ENCODE results near the gene OPN1SW.

The OPN1SW gene, protein sequence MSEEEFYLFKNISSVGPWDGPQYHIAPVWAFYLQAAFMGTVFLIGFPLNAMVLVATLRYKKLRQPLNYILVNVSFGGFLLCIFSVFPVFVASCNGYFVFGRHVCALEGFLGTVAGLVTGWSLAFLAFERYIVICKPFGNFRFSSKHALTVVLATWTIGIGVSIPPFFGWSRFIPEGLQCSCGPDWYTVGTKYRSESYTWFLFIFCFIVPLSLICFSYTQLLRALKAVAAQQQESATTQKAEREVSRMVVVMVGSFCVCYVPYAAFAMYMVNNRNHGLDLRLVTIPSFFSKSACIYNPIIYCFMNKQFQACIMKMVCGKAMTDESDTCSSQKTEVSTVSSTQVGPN

DNA sequence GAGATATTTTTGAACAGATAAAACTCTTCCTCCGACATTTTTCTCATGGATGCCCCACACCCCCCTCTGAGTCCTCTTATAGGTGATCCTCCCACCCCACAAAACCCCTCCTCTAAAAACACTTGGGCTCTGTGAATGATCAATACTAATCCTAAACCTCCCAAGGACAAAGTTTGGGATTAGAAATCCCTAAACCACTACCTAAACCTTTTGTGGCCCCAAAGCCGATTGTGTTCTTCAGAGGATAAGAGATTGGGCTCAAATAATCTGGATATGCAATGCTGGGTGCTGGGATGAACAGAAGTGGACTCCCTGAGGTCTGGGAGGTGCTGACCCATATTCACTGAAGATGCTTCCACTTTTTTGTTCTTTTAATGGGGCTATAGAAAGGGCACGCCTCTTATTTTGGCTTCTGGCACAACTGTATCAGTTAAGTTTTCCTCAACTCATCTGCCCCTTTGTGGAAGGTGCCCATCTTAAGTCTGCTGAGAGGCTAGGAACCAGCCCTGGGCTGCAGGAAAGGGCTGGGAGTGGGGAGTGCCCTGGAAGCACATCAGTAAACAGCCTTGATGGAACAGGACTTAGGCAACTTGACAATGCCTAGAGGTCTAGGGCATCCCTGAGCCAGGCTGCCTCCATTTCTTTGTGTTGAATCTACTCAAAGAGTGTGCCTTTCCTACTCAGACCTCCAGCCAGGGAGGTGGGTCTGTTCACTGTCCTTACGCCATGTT lies at the start of gene OPN1SW:
TSS of gene OPN1SW (minus strand) at position 51 of the 731 bp plus-strand sequence. CDS start at position 38, 13 bp downstream.
- Histone ChIP-seq H3K9me3 (ENCODE audit: control insufficient read depth in 2 of 2, low read length in 2 of 2) (peaks cover 0 to 4% of the 10 kb centered on the region in 2 donors), H3K36me3 (ENCODE audit: control insufficient read depth in 2 of 2, insufficient read depth in 2 of 2, low read length in 2 of 2) (peaks cover 8 to 27% of the 10 kb centered on the region in 2 donors), H3K4me3 (ENCODE audit: low read length in 2 of 2) (no peak within 1 kb of the TSS), H3K9ac (ENCODE audit: low read length in 2 of 2) (no peak within 1 kb of the TSS), H3K27ac (ENCODE audit: low read length) (no peak within 1 kb of the TSS), H3K27me3 (ENCODE audit: control insufficient read depth in 1 of 2, insufficient read depth in 2 of 2, low read length in 2 of 2) (no peaks in the 10 kb centered on the region), H3K4me1 (ENCODE audit: control insufficient read depth, insufficient read depth, low read length) (peaks cover 10% of the 10 kb centered on the region)

DNA sequence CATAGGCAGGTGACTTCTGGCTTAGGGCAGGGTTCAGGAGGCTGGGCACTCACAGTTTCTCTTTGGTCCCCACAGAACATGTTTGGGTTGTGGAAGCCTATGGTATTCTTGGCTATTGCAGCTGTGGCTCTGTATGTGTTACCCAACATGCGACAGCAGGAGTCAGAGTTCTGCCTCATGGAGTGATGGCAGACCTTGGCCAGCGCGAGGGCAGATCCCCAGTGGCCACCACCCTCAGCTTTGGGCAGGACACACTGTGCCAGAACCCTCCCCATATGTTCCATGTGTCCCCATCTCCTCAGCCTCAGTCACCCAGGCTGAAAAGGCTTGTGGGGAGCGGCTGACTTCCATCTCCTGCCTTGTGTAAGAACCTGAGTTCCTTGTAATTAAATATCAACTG lies 46.1 kb upstream of the OPN1SW start:
- H3K9me3 ChIP-seq (ENCODE audit: control insufficient read depth in 2 of 2, low read length in 2 of 2): no peaks in the 10 kb centered on the region
- H3K4me3 ChIP-seq (ENCODE audit: low read length in 2 of 2): no peak overlapping the region

DNA sequence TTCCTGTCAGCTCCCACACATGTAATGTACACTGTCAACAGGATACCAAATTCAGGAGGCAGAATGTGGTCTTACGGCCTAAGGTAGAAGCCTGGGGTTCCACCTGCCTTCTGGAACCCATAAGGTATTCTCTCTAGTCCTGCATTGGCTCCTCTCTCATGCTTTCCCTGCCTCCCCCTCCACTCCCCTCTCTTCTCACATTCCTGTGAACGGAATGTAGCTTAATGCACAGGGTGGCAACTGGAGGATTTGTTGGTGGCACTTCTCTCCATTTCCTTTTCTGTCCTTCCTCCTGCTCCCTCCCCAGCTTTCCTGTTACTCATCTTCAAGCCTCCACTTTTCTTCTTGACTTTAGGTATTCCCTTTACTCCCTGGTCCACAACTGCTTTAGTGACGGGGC lies 43.1 kb upstream of the OPN1SW start:
- H3K27me3 ChIP-seq (ENCODE audit: control insufficient read depth in 1 of 2, insufficient read depth in 2 of 2, low read length in 2 of 2): no peaks in the 10 kb centered on the region
- H3K27ac ChIP-seq (ENCODE audit: low read length): peak overlapping the region; percentile 24
- H3K4me1 ChIP-seq (ENCODE audit: control insufficient read depth, insufficient read depth, low read length): peaks cover 14% of the 10 kb centered on the region
- no peaks in the 10 kb centered on the region for H3K36me3 ChIP-seq (ENCODE audit: control insufficient read depth in 2 of 2, insufficient read depth in 2 of 2, low read length in 2 of 2)
- no peak overlapping the region for H3K9ac ChIP-seq (ENCODE audit: low read length in 2 of 2)
- no peaks in the 10 kb centered on the region for H3K9me3 ChIP-seq (ENCODE audit: control insufficient read depth in 2 of 2, low read length in 2 of 2)
- no peak overlapping the region for H3K4me3 ChIP-seq (ENCODE audit: low read length in 2 of 2)

More for the DNA sequence above, 46.1 kb upstream of the OPN1SW start:
- Histone ChIP-seq H3K36me3 (ENCODE audit: control insufficient read depth in 2 of 2, insufficient read depth in 2 of 2, low read length in 2 of 2) (no peaks in the 10 kb centered on the region), H3K9ac (ENCODE audit: low read length in 2 of 2) (no peak overlapping the region), H3K27me3 (ENCODE audit: control insufficient read depth in 1 of 2, insufficient read depth in 2 of 2, low read length in 2 of 2) (no peaks in the 10 kb centered on the region), H3K4me1 (ENCODE audit: control insufficient read depth, insufficient read depth, low read length) (peaks cover 14% of the 10 kb centered on the region), H3K27ac (ENCODE audit: low read length) (no peak overlapping the region)

DNA sequence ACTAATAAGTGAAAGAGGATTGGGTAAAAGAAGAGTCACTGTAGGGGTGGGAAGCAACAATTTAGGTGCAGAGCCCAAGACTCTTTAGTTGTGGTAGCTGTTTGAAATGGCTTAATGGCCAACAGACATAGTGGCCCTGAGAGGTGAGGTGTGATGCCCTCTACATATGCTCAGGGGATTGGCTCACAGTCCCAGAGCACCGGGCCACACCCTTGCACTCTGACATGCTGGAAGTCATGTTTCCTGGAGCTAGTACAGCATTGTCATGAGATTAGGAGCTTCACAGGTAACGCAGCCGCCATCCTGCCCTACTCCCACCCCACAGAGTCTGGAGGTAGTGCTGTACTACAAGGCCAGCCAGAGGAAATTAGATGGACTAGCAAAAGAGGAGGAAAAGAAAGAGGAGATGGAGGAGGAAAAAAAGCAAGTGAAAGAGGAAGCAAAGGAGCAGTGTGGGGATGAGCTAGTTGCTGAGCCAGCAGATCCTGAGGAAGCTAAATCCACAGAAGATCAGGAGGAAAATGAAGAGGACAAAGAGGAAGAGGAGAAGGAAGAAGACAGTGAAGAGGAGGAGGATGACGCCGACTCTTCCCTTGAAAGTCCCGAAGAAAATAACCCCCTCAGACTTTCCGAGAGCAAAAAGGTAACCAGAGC lies 39.8 kb upstream of the OPN1SW start:
- Histone ChIP-seq H3K9ac (ENCODE audit: low read length in 2 of 2) (no peak overlapping the region), H3K4me3 (ENCODE audit: low read length in 2 of 2) (no peak overlapping the region), H3K36me3 (ENCODE audit: control insufficient read depth in 2 of 2, insufficient read depth in 2 of 2, low read length in 2 of 2) (peaks cover 12 to 17% of the 10 kb centered on the region in 2 donors), H3K27ac (ENCODE audit: low read length) (no peak overlapping the region), H3K27me3 (ENCODE audit: control insufficient read depth in 1 of 2, insufficient read depth in 2 of 2, low read length in 2 of 2) (no peaks in the 10 kb centered on the region), H3K4me1 (ENCODE audit: control insufficient read depth, insufficient read depth, low read length) (peaks cover 14% of the 10 kb centered on the region), H3K9me3 (ENCODE audit: control insufficient read depth in 2 of 2, low read length in 2 of 2) (no peaks in the 10 kb centered on the region)

DNA sequence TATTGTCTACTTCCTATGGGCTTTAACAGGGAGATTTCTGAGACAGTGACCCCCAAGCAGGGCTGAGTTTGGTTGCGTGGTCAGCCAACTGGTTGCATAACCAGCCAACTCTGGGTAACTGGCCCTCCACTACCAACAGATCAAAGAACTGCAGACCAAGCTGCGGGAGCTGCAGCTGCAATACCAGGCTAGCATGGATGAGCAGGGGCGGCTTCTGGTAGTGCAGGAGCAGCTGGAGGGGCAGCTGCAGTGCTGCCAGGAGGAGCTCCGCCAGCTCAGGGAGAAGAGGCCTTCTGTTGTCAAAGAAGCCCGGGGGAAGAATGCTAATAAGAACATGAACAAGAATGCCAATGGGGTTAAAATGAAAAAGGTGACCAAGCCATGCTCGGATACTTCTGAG lies 38.9 kb upstream of the OPN1SW start:
- H3K4me1 ChIP-seq (ENCODE audit: control insufficient read depth, insufficient read depth, low read length): peaks cover 14% of the 10 kb centered on the region
- peaks cover 13 to 24% of the 10 kb centered on the region in 2 donors for H3K36me3 ChIP-seq (ENCODE audit: control insufficient read depth in 2 of 2, insufficient read depth in 2 of 2, low read length in 2 of 2)
- no peak overlapping the region for H3K27ac ChIP-seq (ENCODE audit: low read length)
- no peak overlapping the region for H3K4me3 ChIP-seq (ENCODE audit: low read length in 2 of 2)
- H3K9me3 ChIP-seq (ENCODE audit: control insufficient read depth in 2 of 2, low read length in 2 of 2): no peaks in the 10 kb centered on the region
- H3K9ac ChIP-seq (ENCODE audit: low read length in 2 of 2): no peak overlapping the region
- H3K27me3 ChIP-seq (ENCODE audit: control insufficient read depth in 1 of 2, insufficient read depth in 2 of 2, low read length in 2 of 2): no peaks in the 10 kb centered on the region

DNA sequence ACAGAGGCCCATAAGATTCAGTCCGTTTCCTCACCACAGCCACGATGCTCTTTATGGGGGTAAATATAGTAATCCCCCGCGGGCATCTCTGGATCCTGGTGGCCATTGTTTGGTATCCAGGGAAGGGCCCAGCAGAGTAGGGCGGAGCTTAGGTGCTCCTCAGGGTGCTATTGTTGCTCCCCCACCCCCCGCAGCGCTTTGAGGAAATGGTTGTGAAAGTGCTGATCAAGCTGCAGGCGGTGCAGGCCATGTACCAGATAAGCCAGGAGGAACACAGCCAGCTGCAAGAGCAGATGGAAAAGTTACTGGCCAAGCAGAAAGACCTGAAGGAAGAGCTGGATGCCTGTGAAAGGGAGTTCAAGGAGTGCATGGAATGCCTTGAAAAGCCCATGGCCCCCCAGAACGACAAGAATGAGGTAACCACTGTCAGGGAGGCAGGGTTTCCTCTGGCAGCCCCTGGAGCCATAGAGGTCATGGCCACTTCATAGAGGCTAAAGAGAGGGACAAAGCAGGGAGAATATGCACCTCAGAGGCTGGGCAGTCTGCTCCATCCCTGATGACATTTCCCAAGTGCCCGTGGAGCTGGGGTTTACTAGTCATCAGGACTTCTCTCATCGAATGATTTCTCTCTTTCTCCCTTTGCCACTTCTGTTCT lies 37.0 kb upstream of the OPN1SW start:
- H3K27ac ChIP-seq (ENCODE audit: low read length): no peak overlapping the region
- H3K36me3 ChIP-seq (ENCODE audit: control insufficient read depth in 2 of 2, insufficient read depth in 2 of 2, low read length in 2 of 2): peaks cover 26 to 30% of the 10 kb centered on the region in 2 donors
- H3K27me3 ChIP-seq (ENCODE audit: control insufficient read depth in 1 of 2, insufficient read depth in 2 of 2, low read length in 2 of 2): no peaks in the 10 kb centered on the region
- H3K4me1 ChIP-seq (ENCODE audit: control insufficient read depth, insufficient read depth, low read length): peaks cover 3% of the 10 kb centered on the region
- no peak overlapping the region for H3K9ac ChIP-seq (ENCODE audit: low read length in 2 of 2)
- no peaks in the 10 kb centered on the region for H3K9me3 ChIP-seq (ENCODE audit: control insufficient read depth in 2 of 2, low read length in 2 of 2)
- no peak overlapping the region for H3K4me3 ChIP-seq (ENCODE audit: low read length in 2 of 2)

DNA sequence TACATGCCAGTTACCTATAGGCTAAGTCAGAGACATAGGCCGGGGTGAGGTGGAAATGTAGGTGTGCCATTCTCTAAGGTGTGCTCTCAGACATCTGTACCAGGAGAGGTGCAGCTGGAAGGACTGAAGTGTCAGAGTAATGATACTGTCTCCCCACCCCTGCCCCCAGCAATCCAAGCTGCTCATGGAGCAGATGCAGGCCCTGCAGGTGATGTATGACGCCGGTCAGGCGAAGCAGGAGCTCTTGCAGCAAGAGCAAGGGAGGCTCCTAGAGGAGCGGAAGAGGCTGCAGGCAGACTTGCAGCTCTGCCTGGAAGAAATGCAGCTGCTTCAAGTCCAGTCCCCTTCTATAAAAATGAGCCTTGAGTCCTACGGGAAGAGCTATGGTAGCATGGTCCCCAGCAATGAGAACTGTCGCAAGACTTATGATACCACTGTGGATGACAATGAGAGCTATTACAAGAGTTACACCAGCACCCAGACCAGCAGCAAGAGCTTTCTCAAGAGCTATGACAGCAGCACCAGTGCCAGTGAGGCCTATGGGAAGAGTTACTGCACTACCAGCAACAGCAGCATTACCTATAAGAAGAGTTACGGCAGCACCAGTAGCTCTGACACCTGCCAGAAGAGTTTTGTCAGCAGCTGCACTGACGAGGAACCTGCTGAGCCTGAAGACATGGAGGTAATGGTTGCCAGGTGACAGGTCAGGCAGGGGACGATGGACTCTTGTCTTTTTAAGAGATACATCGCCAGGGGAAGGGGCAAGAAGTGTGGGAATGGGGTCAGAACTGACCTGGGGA lies 36.2 kb upstream of the OPN1SW start:
- Histone ChIP-seq H3K9ac (ENCODE audit: low read length in 2 of 2) (no peak overlapping the region), H3K27me3 (ENCODE audit: control insufficient read depth in 1 of 2, insufficient read depth in 2 of 2, low read length in 2 of 2) (no peaks in the 10 kb centered on the region), H3K4me3 (ENCODE audit: low read length in 2 of 2) (no peak overlapping the region), H3K36me3 (ENCODE audit: control insufficient read depth in 2 of 2, insufficient read depth in 2 of 2, low read length in 2 of 2) (peaks cover 32 to 36% of the 10 kb centered on the region in 2 donors), H3K4me1 (ENCODE audit: control insufficient read depth, insufficient read depth, low read length) (no peaks in the 10 kb centered on the region), H3K9me3 (ENCODE audit: control insufficient read depth in 2 of 2, low read length in 2 of 2) (no peaks in the 10 kb centered on the region), H3K27ac (ENCODE audit: low read length) (no peak overlapping the region)

DNA sequence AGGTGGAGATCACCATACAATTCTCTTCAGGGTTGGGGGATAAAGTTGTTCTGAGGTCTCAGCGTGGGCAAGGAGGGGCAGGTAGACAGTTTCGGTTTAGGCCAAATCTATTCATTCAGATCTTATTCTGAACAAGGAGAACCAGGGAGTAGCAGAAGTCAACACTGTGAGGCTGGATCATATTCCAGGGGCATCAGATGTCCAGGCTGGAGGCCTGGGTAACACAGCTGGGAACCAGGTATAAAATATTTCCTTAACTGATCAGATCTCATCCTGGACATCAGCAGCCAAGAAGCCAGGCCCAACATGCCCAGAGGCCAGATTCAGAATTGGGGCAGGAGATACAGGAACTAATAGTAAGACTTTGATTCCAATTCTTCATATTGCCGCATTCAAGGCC lies 35.4 kb upstream of the OPN1SW start:
- Histone ChIP-seq H3K27me3 (ENCODE audit: control insufficient read depth in 1 of 2, insufficient read depth in 2 of 2, low read length in 2 of 2) (no peaks in the 10 kb centered on the region), H3K9me3 (ENCODE audit: control insufficient read depth in 2 of 2, low read length in 2 of 2) (no peaks in the 10 kb centered on the region), H3K36me3 (ENCODE audit: control insufficient read depth in 2 of 2, insufficient read depth in 2 of 2, low read length in 2 of 2) (peaks cover 40 to 42% of the 10 kb centered on the region in 2 donors), H3K9ac (ENCODE audit: low read length in 2 of 2) (no peak overlapping the region), H3K27ac (ENCODE audit: low read length) (no peak overlapping the region), H3K4me1 (ENCODE audit: control insufficient read depth, insufficient read depth, low read length) (no peaks in the 10 kb centered on the region), H3K4me3 (ENCODE audit: low read length in 2 of 2) (no peak overlapping the region)

DNA sequence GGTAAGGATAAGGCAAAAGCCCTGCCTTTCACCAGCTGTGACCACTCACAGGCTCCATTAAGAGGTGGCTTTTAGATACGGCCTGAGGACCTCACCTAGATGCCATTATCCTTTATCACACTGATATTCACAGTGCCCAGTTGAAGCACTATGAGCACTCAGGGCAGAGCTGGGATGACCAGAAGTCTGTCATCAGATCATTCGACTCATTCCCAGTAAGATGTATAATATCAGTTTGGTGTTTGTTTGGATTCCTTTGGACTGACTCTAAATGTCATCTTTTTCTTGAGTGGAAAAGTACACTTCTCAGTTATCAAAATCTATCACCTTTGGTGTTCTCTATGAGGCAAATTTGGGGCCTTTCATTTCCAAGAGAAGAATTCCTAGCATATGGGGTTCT lies 34.9 kb upstream of the OPN1SW start:
- Histone ChIP-seq H3K9ac (ENCODE audit: low read length in 2 of 2) (no peak overlapping the region), H3K27me3 (ENCODE audit: control insufficient read depth in 1 of 2, insufficient read depth in 2 of 2, low read length in 2 of 2) (no peaks in the 10 kb centered on the region), H3K27ac (ENCODE audit: low read length) (no peak overlapping the region), H3K4me1 (ENCODE audit: control insufficient read depth, insufficient read depth, low read length) (no peaks in the 10 kb centered on the region), H3K4me3 (ENCODE audit: low read length in 2 of 2) (no peak overlapping the region), H3K9me3 (ENCODE audit: control insufficient read depth in 2 of 2, low read length in 2 of 2) (no peaks in the 10 kb centered on the region), H3K36me3 (ENCODE audit: control insufficient read depth in 2 of 2, insufficient read depth in 2 of 2, low read length in 2 of 2) (peaks cover 45 to 48% of the 10 kb centered on the region in 2 donors)

DNA sequence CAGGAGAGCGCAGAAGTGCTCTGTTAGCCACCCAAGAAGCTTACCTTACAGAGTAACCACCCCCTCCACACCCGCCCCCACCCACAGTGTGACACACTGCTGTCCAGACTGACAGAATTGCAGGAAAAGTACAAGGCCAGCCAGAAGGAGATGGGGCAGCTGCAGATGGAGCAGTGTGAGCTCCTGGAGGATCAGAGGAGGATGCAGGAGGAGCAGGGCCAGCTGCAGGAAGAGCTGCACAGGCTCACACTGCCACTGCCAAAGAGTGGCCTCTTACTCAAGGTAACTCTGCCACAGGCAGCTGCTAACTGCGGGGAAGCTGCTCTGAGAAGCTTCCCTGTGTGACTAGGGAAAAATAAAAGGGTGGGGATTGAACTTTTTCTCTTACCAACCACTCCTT lies 33.8 kb upstream of the OPN1SW start:
- Histone ChIP-seq H3K27ac (ENCODE audit: low read length) (no peak overlapping the region), H3K36me3 (ENCODE audit: control insufficient read depth in 2 of 2, insufficient read depth in 2 of 2, low read length in 2 of 2) (peaks cover 54 to 58% of the 10 kb centered on the region in 2 donors), H3K4me1 (ENCODE audit: control insufficient read depth, insufficient read depth, low read length) (no peaks in the 10 kb centered on the region), H3K27me3 (ENCODE audit: control insufficient read depth in 1 of 2, insufficient read depth in 2 of 2, low read length in 2 of 2) (no peaks in the 10 kb centered on the region), H3K4me3 (ENCODE audit: low read length in 2 of 2) (no peak overlapping the region), H3K9me3 (ENCODE audit: control insufficient read depth in 2 of 2, low read length in 2 of 2) (no peaks in the 10 kb centered on the region), H3K9ac (ENCODE audit: low read length in 2 of 2) (no peak overlapping the region)
